Panc1 (cell line): ENCODE results near the gene PIF1. TPM values are rescaled to one million over a fixed set of nuclear protein-coding genes. Genes with fewer than 3 reads are reported as not detected.
A peak's percentile ranks its signal among the peaks of the same experiment; 100 is the strongest.

Experiments used
- ATAC-seq: fragments of 200-7000 bp; cut with Tn5 transposase; 2 replicates; pipeline ENCODE4 v1.9.1; 2020; ENCODE audit warnings: mild to moderate bottlenecking, moderate library complexity
- BruUV-seq: library from RNA; stranded (reverse); fragments of 400-500 nt; replicated peaks from 2 replicates; lab custom pipeline; 2021; lab: Mats Ljungman, UMichigan
- CTCF ChIA-PET: fragments of 300-600 bp; sonication (Branson Sonifier 250); formaldehyde crosslinking; loops from one replicate; lab custom pipeline; 2022; ENCODE audit warnings: antibody characterized with exemption; lab: Charles Lee
- POLR2A ChIA-PET: fragments of 300-600 bp; sonication (Branson Sonifier 250); formaldehyde crosslinking; loops from one replicate; lab custom pipeline; 2022; ENCODE audit warnings: antibody characterized with exemption; lab: Charles Lee
- DNase-seq: peaks from one replicate; pipeline ENCODE4 v3.0.0-alpha.2; 2010; ENCODE audit warnings: low read depth, low spot score
- H3K27ac ChIP-seq: 2 replicates; pipeline ENCODE4 v1.5.1; 2011; ENCODE audit warnings: mild to moderate bottlenecking, low read length, inconsistent platforms
- H3K27me3 ChIP-seq: fragments of 200-500 bp; sonication (Bioruptor generic); 2 replicates; pipeline ENCODE4 v1.6.0; 2014; ENCODE audit warnings: low read length, inconsistent platforms; ENCODE audit not compliant: control insufficient read depth, insufficient read depth
- H3K36me3 ChIP-seq: fragments of 200-500 bp; sonication (Bioruptor generic); 2 replicates; pipeline ENCODE4 v1.5.1; 2014; ENCODE audit warnings: inconsistent platforms, mild to moderate bottlenecking, low read length, moderate library complexity; ENCODE audit not compliant: control insufficient read depth, insufficient read depth
- H3K4me1 ChIP-seq: 2 replicates; pipeline ENCODE4 v1.5.1; 2011; ENCODE audit warnings: inconsistent platforms, mild to moderate bottlenecking, low read length, moderate library complexity; ENCODE audit not compliant: control insufficient read depth, insufficient read depth
- H3K4me3 ChIP-seq, 2 experiments: 2 replicates each; pipeline ENCODE4 v1.5.1; 2011 to 2012; ENCODE audit warnings: low read depth in 2 of 2, low read length in 2 of 2, mild to moderate bottlenecking in 2 of 2, inconsistent platforms in 1 of 2, moderate library complexity in 1 of 2
- H3K9me3 ChIP-seq: fragments of 200-500 bp; sonication (Bioruptor generic); 2 replicates; pipeline ENCODE4 v1.5.1; 2014; ENCODE audit warnings: low read depth, mild to moderate bottlenecking, inconsistent platforms, low read length, moderate library complexity; ENCODE audit not compliant: control insufficient read depth, insufficient read depth
- POLR2AphosphoS5 ChIP-seq: IDR thresholded peaks from 2 replicates; pipeline ENCODE4 v1.6.1; 2012; ENCODE audit warnings: mild to moderate bottlenecking, low read depth, low read length, moderate library complexity
- REST ChIP-seq, 2 experiments: IDR thresholded peaks; 2 replicates each; pipeline ENCODE4 v1.6.1; 2011 to 2012; ENCODE audit warnings: low read depth in 2 of 2, control low read depth in 1 of 2, low read length in 1 of 2, mild to moderate bottlenecking in 1 of 2, moderate library complexity in 1 of 2; ENCODE audit not compliant: insufficient read depth in 1 of 2
- SIN3A ChIP-seq: IDR thresholded peaks from 2 replicates; pipeline ENCODE4 v1.6.1; 2012; ENCODE audit warnings: low read depth, mild to moderate bottlenecking, low read length, moderate library complexity, borderline replicate concordance; ENCODE audit not compliant: insufficient read depth
- TCF7L2 ChIP-seq: IDR thresholded peaks from 2 replicates; pipeline ENCODE4 v1.6.1; 2011; ENCODE audit warnings: mild to moderate bottlenecking, low read depth, low read length, inconsistent platforms
- in situ Hi-C: cut with HindIII; loops from 2 replicates; pipeline ENCODE4 v1.10.0; 2016; ENCODE audit warnings: low sequenced_read_pairs, low pct_unique_long_range_greater_than_20kb
- intact Hi-C: fragments of 100-400 bp; cut with micrococcal nuclease; formaldehyde crosslinking; loops from one replicate; pipeline ENCODE4 v1.10.0; 2022; ENCODE audit not compliant: unreplicated experiment
- total RNA-seq: library from RNA; stranded (reverse); gene quantifications from one replicate; pipeline ENCODE4 v1.2.1, GENCODE V29; 2021; ENCODE audit not compliant: unreplicated experiment
- TF ChIP-seq, protein P1 (sequence below): fragments of 450-650 bp; IDR thresholded peaks from 2 replicates; pipeline ENCODE4 v1.5.1; 2017; ENCODE audit warnings: mild to moderate bottlenecking

Gene PIF1
- total RNA-seq, 1 experiment from 2014 or later, result 38.6 TPM

- BruUV-seq, result no TSS peak
- ATAC-seq (peak; percentile 57), DNase-seq (peak; percentile 18)
These were observed 33.2 kb downstream of the PIF1 start for GRCh38 chr15:64792282-64792681.

GRCh38 chr15:64791401-64791800 lies 34.0 kb downstream of the PIF1 start:
- peak; percentile 67; the same call in 1 of the 2 replicates for ATAC-seq
- POLR2A ChIA-PET, result no interaction called here

More at GRCh38 chr15:64792282-64792681, 33.2 kb downstream of the PIF1 start:
- no peaks in the 10 kb centered on the region for H3K36me3 ChIP-seq
- no peak overlapping the region for H3K4me3 ChIP-seq
- no peaks in the 10 kb centered on the region for H3K27me3 ChIP-seq
- ChIA-PET CTCF (interaction anchor here (0.6 kb wide), 1 partner anchor 324 kb away, joined by 3 read pairs; no protein-coding TSS in a partner anchor), POLR2A (no interaction called here)
- TF ChIP-seq REST (IDR thresholded peaks at IDR 0.05; ENCODE audit: insufficient read depth in 1 of 2, low read depth in 2 of 2, low read length in 1 of 2) (no peak), TCF7L2 (no peak), POLR2AphosphoS5 (no peak), SIN3A (no peak)
- TF ChIP-seq, protein P1, sequence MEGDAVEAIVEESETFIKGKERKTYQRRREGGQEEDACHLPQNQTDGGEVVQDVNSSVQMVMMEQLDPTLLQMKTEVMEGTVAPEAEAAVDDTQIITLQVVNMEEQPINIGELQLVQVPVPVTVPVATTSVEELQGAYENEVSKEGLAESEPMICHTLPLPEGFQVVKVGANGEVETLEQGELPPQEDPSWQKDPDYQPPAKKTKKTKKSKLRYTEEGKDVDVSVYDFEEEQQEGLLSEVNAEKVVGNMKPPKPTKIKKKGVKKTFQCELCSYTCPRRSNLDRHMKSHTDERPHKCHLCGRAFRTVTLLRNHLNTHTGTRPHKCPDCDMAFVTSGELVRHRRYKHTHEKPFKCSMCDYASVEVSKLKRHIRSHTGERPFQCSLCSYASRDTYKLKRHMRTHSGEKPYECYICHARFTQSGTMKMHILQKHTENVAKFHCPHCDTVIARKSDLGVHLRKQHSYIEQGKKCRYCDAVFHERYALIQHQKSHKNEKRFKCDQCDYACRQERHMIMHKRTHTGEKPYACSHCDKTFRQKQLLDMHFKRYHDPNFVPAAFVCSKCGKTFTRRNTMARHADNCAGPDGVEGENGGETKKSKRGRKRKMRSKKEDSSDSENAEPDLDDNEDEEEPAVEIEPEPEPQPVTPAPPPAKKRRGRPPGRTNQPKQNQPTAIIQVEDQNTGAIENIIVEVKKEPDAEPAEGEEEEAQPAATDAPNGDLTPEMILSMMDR, result no peak
- intact Hi-C loops, result no loop called here
- H3K4me1 ChIP-seq, result no peaks in the 10 kb centered on the region
- in situ Hi-C loops, result no loop called here
- no peak overlapping the region for H3K27ac ChIP-seq
- H3K9me3 ChIP-seq, result no peaks in the 10 kb centered on the region

GRCh38 chr15:64783796-64784195 lies 41.7 kb downstream of the PIF1 start:
- BruUV-seq, result no TSS peak
- Histone ChIP-seq H3K4me1 (no peaks in the 10 kb centered on the region), H3K27me3 (no peaks in the 10 kb centered on the region), H3K4me3 (no peak overlapping the region), H3K27ac (no peak overlapping the region), H3K9me3 (no peaks in the 10 kb centered on the region), H3K36me3 (no peaks in the 10 kb centered on the region)
- TF ChIP-seq, protein P1, result no peak
- TF ChIP-seq TCF7L2, result no peak
- TF ChIP-seq REST (IDR thresholded peaks at IDR 0.05; ENCODE audit: insufficient read depth in 1 of 2, low read depth in 2 of 2, low read length in 1 of 2), result no peak
- no peak for TF ChIP-seq POLR2AphosphoS5
- no peak for TF ChIP-seq SIN3A
- ATAC-seq (no peak), DNase-seq (no peak)
- CTCF ChIA-PET, result interaction anchor here (1.0 kb wide), 2 partner anchors 21 to 26 kb away, joined by 3 read pairs; no protein-coding TSS in a partner anchor
- intact Hi-C loops (no loop called here), in situ Hi-C loops (no loop called here)
- POLR2A ChIA-PET, result interaction anchor here (0.9 kb wide), 1 partner anchor 26 kb away, joined by 3 read pairs; no protein-coding TSS in a partner anchor

More at GRCh38 chr15:64791401-64791800, 34.0 kb downstream of the PIF1 start:
- DNase-seq, result no peak
- in situ Hi-C loops (no loop called here), intact Hi-C loops (no loop called here)
- CTCF ChIA-PET, result no interaction called here
- Histone ChIP-seq H3K4me3 (no peak overlapping the region), H3K27me3 (no peaks in the 10 kb centered on the region), H3K36me3 (no peaks in the 10 kb centered on the region), H3K4me1 (no peaks in the 10 kb centered on the region), H3K27ac (no peak overlapping the region), H3K9me3 (no peaks in the 10 kb centered on the region)
- no TSS peak for BruUV-seq
- TF ChIP-seq POLR2AphosphoS5 (no peak), SIN3A (no peak)
